Pancreas (tissue), 10 donors: ENCODE data around the gene JSRP1. TPM values are rescaled to one million over a fixed set of nuclear protein-coding genes. Genes with fewer than 3 reads are reported as not detected.

Experiments
- ATAC-seq, 4 donors: fragments of 200-7000 bp; cut with Tn5 transposase; one replicate each; pipeline versions ENCODE4 v1.8.0 to v1.9.1; 2020; ENCODE audit warnings: mild to moderate bottlenecking in 4 of 4, moderate library complexity in 4 of 4
- DNase-seq, 6 donors: peaks; one replicate each; pipeline ENCODE4 v3.0.0-alpha.2; 2020
- FAIRE-seq: peaks from 2 replicates; lab custom pipeline; 2012; peaks lifted over from hg19 to GRCh38; lab: Jason Lieb, UNC
- H3K27ac ChIP-seq, 4 donors: fragments of 200-600 bp; sonication (generic); 1 replicate in 3 of 4; 2 replicates in 1 of 4; pipeline versions ENCODE4 v1.5.0 to v1.8.0; 2020
- H3K27me3 ChIP-seq, 4 donors: fragments of 200-600 bp; one replicate each; pipeline ENCODE4 v1.8.0; 2021
- H3K36me3 ChIP-seq, 3 donors: fragments of 200-600 bp; sonication (generic) in 1 of 3; one replicate each; pipeline versions ENCODE4 v1.5.0 to v1.8.0; 2020 to 2021
- H3K4me1 ChIP-seq, 3 donors: fragments of 200-600 bp; one replicate each; pipeline ENCODE4 v1.8.0; 2021
- H3K4me3 ChIP-seq, 4 donors: fragments of 200-600 bp; sonication (generic) in 2 of 4; one replicate each; pipeline versions ENCODE4 v1.5.0 to v1.8.0; 2020 to 2021
- H3K9me3 ChIP-seq, 4 donors: fragments of 200-600 bp; one replicate each; pipeline ENCODE4 v1.8.0; 2021
- WGBS, 2 donors: extraction: QIAGEN DNeasy Blood & Tissue Kit; methylation state at CpG; one replicate each; pipeline ENCODE4 v1.1.7; 2013; 5-methylcytosine and 5-hydroxymethylcytosine counted together
- intact Hi-C, 3 donors: fragments of 100-400 bp; cut with DNase I; formaldehyde crosslinking; loops; one replicate each; pipeline versions ENCODE4 v1.11.1 to v1.14.2; 2022
- polyA plus RNA-seq, 2 donors: library from polyadenylated mRNA; stranded (reverse); fragments of 200-250 nt; gene quantifications; one replicate each; pipeline ENCODE4 v1.2.3, GENCODE V29; 2013
- total RNA-seq, 6 donors: library from RNA; stranded (reverse); fragmentation: NEBNext Ultra II Directional in 4 of 6; extraction: Animal tissue kit (Norgen Biotek cat#: 25700) in 4 of 6; gene quantifications; one replicate each; pipeline versions ENCODE4 v1.2.1 to v1.2.4, GENCODE V29; 2021 to 2023
- TF ChIP-seq, protein P1 (sequence below), 4 donors: fragments of 200-600 bp; sonication (generic) in 3 of 4; IDR thresholded peaks; one replicate each; pipeline versions ENCODE4 v1.5.0 to v1.8.0; 2021; ENCODE audit warnings: antibody characterized with exemption in 4 of 4
- donor health status: healthy with polysubstance abuse.
- donor health status: DM: no; HTN: no; CAD: no; lungs with moderate emphysema.
- donor health status: DM: no; HTN: no; CAD: no.
- donor health status: control.
- donor health status: control.
- donor health status: Bipolar disorder and iron deficiency.
- donor health status: DM: yes; HTN: yes; CAD: no.
- donor health status: DM: no; HTN: no; CAD: no.
- donor health status: DM: no; HTN: no; CAD: no.
- donor health status: DM: yes; HTN: yes; CAD: no.

Gene JSRP1
- total and polyA plus RNA-seq, 8 donors = 0.29 to 4.0 (median 1.0) TPM; not detected in 2

DNA sequence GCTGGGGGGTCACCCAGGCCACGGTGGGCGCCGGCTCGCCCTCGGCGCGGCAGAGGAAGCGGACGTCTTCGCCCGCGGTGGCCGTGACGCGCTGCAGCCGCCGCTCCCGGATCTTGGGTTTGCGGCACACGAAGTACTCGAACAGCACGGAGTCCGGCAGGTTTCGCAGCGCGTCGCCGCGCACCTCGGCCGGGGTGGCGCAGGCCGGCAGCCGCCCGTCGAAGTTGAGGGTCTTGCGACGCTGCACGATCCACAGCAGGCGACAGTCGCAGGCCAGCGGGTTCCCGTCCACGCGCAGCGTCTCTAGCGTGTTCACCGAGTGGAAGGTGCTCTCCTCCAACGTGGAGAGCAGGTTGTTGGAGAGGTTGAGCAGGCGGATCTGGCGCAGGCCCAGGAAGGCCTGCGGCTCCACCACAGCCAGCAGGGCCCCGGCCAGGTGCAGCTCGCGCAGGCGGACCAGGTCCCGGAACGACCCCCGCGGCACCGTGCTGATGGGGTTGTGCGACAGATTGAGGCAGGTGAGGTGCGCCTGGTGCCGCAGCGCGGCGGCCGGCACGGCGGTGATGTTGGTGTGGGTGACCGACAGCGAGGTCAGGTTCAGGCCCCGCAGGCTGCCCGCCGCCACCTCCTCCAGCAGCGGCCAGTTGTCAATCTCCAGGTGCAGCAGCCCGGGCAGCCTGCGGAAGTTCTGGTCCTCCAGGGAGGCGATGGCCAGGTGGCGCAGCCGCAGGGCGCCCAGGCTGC is 34.4 kb upstream of the JSRP1 start:
- WGBS, 2 donors = 2% methylated on average over 69 to 82 of the region's 82 CpGs
- Histone ChIP-seq H3K4me3 (peak overlapping the region in 2 of 4 donors; percentile 16 to 39), H3K27ac (peak overlapping the region in 1 of 4 donors; percentile 47)

DNA sequence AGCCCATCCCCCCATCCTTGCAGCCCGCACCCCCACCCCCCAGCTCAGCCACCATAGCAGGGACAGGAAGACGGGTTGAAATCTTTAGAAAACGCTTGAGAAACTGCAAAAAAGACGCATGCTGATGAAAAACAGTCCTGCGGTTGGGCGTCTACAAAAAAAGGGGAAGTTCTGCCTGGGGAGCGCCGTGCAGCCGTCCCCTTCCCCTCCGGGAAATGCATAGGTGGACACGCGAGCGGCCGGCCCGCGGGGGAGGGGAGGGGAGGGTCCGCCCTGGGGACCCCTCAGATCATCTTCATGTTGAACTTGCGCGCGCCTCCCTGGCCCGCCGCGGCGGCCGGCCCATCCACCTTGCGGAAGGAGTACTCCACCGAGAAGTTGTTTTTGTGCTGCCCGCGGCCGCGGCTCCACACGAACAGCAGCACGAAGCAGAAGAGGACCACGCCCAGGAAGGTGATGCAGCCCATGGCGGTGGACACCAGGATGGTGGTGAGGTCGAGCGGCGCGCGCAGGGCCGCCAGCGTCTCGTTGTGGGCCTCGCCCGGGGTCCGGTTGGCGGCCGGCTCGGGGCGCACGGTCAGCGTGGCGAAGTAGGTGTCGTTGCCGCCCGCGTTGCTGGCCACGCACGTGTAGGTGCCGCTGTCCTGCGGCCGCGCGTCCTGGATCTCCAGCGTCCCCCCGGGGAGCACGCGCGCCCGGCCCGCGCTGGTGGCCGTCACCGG is 33.7 kb upstream of the JSRP1 start:
- DNase-seq (no peak), ATAC-seq (peak in 3 of 4 donors; percentile 14 to 57 (median 32)), FAIRE-seq (no peak)
- Histone ChIP-seq H3K4me3 (peak overlapping the region in 2 of 4 donors; percentile 16 to 39), H3K27me3 (peaks cover 0 to 37% (median 2%) of the 10 kb centered on the region in 4 donors), H3K9me3 (no peaks in the 10 kb centered on the region), H3K36me3 (no peaks in the 10 kb centered on the region), H3K4me1 (peaks cover 0 to 16% (median 6%) of the 10 kb centered on the region in 3 donors), H3K27ac (peak overlapping the region in 2 of 4 donors; percentile 23 to 47)
- 2 to 3% methylated on average over 47 to 74 of the region's 74 CpGs for whole genome bisulfite sequencing, 2 donors
- intact Hi-C loops = no loop called here
- TF ChIP-seq, protein P1, sequence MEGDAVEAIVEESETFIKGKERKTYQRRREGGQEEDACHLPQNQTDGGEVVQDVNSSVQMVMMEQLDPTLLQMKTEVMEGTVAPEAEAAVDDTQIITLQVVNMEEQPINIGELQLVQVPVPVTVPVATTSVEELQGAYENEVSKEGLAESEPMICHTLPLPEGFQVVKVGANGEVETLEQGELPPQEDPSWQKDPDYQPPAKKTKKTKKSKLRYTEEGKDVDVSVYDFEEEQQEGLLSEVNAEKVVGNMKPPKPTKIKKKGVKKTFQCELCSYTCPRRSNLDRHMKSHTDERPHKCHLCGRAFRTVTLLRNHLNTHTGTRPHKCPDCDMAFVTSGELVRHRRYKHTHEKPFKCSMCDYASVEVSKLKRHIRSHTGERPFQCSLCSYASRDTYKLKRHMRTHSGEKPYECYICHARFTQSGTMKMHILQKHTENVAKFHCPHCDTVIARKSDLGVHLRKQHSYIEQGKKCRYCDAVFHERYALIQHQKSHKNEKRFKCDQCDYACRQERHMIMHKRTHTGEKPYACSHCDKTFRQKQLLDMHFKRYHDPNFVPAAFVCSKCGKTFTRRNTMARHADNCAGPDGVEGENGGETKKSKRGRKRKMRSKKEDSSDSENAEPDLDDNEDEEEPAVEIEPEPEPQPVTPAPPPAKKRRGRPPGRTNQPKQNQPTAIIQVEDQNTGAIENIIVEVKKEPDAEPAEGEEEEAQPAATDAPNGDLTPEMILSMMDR (IDR thresholded peaks at IDR 0.05) = no peak

More for the DNA sequence above, 34.4 kb upstream of the JSRP1 start:
- FAIRE-seq (no peak), ATAC-seq (peak in 3 of 4 donors; percentile 28 to 63 (median 37)), DNase-seq (no peak)
- H3K27me3 ChIP-seq = peaks cover 0 to 37% (median 2%) of the 10 kb centered on the region in 4 donors
- H3K4me1 ChIP-seq = peaks cover 0 to 16% (median 6%) of the 10 kb centered on the region in 3 donors
- TF ChIP-seq, protein P1 (IDR thresholded peaks at IDR 0.05) = no peak
- no peaks in the 10 kb centered on the region for H3K36me3 ChIP-seq
- intact Hi-C loops = no loop called here
- H3K9me3 ChIP-seq = no peaks in the 10 kb centered on the region

DNA sequence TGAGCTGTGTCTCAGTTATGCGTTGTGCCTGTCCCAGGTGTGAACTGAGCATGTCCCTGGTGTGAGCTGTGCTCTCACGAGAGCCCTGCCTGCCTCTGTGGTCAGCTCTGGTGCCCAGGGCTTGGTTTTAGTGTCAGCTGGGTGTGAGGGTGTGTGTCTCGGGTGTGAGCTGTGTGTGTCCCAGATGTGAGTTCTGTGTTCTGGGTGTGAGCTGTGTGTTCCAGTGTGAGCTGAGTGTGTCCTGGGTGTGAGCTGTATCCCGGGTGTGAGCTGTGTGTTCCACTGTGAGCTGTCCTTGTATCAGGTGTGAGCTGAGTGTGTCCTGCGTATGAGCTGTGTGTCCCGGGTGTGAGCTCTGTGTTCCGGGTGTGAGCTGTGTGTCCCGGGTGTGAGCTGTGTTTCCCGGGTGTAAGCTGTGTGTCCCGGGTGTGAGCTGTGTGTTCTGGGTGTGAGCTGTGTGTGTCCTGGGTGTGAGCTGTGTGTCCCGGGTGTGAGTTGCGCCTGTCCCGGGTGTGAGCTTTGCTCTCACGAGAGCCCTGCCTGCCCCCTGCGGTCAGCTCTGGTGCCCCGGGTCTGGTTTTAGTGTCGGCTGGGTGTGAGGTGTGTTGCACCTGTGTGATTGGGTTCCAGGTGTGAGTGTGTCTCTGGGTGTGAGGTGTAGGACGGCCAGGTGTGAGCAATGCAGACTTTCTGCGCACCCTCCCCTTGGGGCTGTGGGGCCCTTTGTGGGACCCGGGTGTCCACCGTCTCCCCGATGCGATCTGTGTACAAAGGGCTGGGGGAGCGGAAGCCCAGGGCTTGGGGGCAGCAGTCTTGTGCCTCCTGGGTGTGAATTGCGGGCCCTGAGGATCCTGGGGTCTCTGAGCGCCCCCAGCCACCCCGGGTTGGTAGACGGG is 32.8 kb upstream of the JSRP1 start:
- intact Hi-C loops = no loop called here
- Histone ChIP-seq H3K27me3 (peaks cover 0 to 37% (median 2%) of the 10 kb centered on the region in 4 donors), H3K27ac (peak overlapping the region in 1 of 4 donors; percentile 23), H3K4me3 (peak overlapping the region in 1 of 4 donors; percentile 39), H3K4me1 (peaks cover 0 to 16% (median 6%) of the 10 kb centered on the region in 3 donors), H3K9me3 (no peaks in the 10 kb centered on the region), H3K36me3 (no peaks in the 10 kb centered on the region)
- no peak for FAIRE-seq
- WGBS, 2 donors = 48 to 58% methylated on average over 27 to 28 of the region's 28 CpGs
- no peak for DNase-seq
- TF ChIP-seq, protein P1 (IDR thresholded peaks at IDR 0.05) = no peak
- no peak for ATAC-seq

DNA sequence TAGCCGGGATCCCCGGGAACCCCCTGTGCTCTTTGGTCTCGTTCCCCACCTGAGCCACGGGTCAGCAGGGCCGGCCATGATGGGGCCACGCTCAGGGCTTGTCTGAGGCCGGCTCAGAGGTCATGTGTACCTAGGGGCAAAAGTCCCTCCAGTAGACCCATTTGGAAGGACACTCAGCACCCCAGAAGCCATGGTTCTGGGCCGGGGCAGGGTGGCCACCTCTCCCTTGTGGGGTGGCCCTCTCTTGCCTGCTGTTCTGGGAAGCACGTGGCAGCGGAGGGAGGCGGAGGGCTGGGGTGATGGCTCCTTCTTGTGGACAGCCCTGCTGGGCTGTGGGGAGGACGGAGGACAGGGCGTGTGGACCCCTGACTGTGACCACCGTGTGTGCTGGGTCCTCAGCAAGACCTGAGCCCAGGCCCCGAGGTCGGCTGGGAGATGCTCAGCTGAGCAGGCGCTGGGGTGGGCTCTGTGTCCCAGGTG is 32.2 kb upstream of the JSRP1 start:
- Histone ChIP-seq H3K27me3 (peaks cover 0 to 33% (median 2%) of the 10 kb centered on the region in 4 donors), H3K9me3 (no peaks in the 10 kb centered on the region), H3K4me1 (peaks cover 0 to 16% (median 6%) of the 10 kb centered on the region in 3 donors), H3K4me3 (no peak overlapping the region), H3K27ac (no peak overlapping the region), H3K36me3 (no peaks in the 10 kb centered on the region)
- ATAC-seq (no peak), FAIRE-seq (no peak), DNase-seq (no peak)
- 73 to 80% methylated on average over 16 to 17 of the region's 17 CpGs for WGBS, 2 donors
- intact Hi-C loops = no loop called here
- TF ChIP-seq, protein P1 (IDR thresholded peaks at IDR 0.05) = no peak
